ENCODE measurements around the gene CCDC91.
A peak's percentile ranks its signal among the peaks of the same experiment; 100 is the strongest.

CCDC91 gene

GRCh38 chr12:28517101-28517500 lies 326.8 kb downstream of the CCDC91 start:
- DNase-seq (ENCODE audit: low read depth in 2 of 3, low spot score in 1 of 3) = no peak

- no peak for DNase-seq (ENCODE audit: low read depth in 2 of 3, low spot score in 1 of 3)
Measured at GRCh38 chr12:28527631-28528249, 337.5 kb downstream of the CCDC91 start.

- DNase-seq (ENCODE audit: low read depth in 2 of 3, low spot score in 1 of 3) = no peak
Measured at GRCh38 chr12:28535216-28535615, 345.0 kb downstream of the CCDC91 start.

- DNase-seq (ENCODE audit: low read depth in 2 of 3, low spot score in 1 of 3) = peak in 1 of 3 donors; percentile 13
Measured at GRCh38 chr12:28536088-28536487, 345.8 kb downstream of the CCDC91 start.

GRCh38 chr12:28537474-28537873 lies 347.2 kb downstream of the CCDC91 start:
- DNase-seq (ENCODE audit: low read depth in 2 of 3, low spot score in 1 of 3) = no peak

- DNase-seq (ENCODE audit: low read depth in 2 of 3, low spot score in 1 of 3) = no peak
Measured at GRCh38 chr12:28539691-28540323, 349.6 kb downstream of the CCDC91 start.

- DNase-seq (ENCODE audit: low read depth in 2 of 3, low spot score in 1 of 3) = no peak
Measured at GRCh38 chr12:28540324-28540714, 350.1 kb downstream of the CCDC91 start.

GRCh38 chr12:28543021-28543890 lies 353.0 kb downstream of the CCDC91 start:
- DNase-seq (ENCODE audit: low read depth in 2 of 3, low spot score in 1 of 3) = no peak

- no peak for DNase-seq (ENCODE audit: low read depth in 2 of 3, low spot score in 1 of 3)
Measured at GRCh38 chr12:28550757-28551704, 360.8 kb downstream of the CCDC91 start.

GRCh38 chr12:28552251-28552970 lies 362.2 kb downstream of the CCDC91 start:
- no peak for DNase-seq (ENCODE audit: low read depth in 2 of 3, low spot score in 1 of 3)

- DNase-seq (ENCODE audit: low read depth in 2 of 3, low spot score in 1 of 3) = no peak
Measured at GRCh38 chr12:28555748-28556147, 365.5 kb downstream of the CCDC91 start.

- DNase-seq (ENCODE audit: low read depth in 2 of 3, low spot score in 1 of 3) = no peak
Measured at GRCh38 chr12:28558250-28558649, 368.0 kb downstream of the CCDC91 start.

GRCh38 chr12:28563286-28563685 lies 373.0 kb downstream of the CCDC91 start:
- DNase-seq (ENCODE audit: low read depth in 2 of 3, low spot score in 1 of 3) = no peak

GRCh38 chr12:28563936-28564335 lies 373.7 kb downstream of the CCDC91 start:
- no peak for DNase-seq (ENCODE audit: low read depth in 2 of 3, low spot score in 1 of 3)

GRCh38 chr12:28568118-28568517 lies 377.9 kb downstream of the CCDC91 start:
- no peak for DNase-seq (ENCODE audit: low read depth in 2 of 3, low spot score in 1 of 3)

GRCh38 chr12:28568704-28569103 lies 378.4 kb downstream of the CCDC91 start:
- no peak for DNase-seq (ENCODE audit: low read depth in 2 of 3, low spot score in 1 of 3)

- no peak for DNase-seq (ENCODE audit: low read depth in 2 of 3, low spot score in 1 of 3)
Measured at GRCh38 chr12:28569698-28570411, 379.6 kb downstream of the CCDC91 start.

- no peak for DNase-seq (ENCODE audit: low read depth in 2 of 3, low spot score in 1 of 3)
Measured at GRCh38 chr12:28570811-28571210, 380.6 kb downstream of the CCDC91 start.

GRCh38 chr12:28574746-28575592 lies 384.7 kb downstream of the CCDC91 start:
- DNase-seq (ENCODE audit: low read depth in 2 of 3, low spot score in 1 of 3) = no peak
